Measurements from ENCODE around the gene SLCO6A1.

DNA sequence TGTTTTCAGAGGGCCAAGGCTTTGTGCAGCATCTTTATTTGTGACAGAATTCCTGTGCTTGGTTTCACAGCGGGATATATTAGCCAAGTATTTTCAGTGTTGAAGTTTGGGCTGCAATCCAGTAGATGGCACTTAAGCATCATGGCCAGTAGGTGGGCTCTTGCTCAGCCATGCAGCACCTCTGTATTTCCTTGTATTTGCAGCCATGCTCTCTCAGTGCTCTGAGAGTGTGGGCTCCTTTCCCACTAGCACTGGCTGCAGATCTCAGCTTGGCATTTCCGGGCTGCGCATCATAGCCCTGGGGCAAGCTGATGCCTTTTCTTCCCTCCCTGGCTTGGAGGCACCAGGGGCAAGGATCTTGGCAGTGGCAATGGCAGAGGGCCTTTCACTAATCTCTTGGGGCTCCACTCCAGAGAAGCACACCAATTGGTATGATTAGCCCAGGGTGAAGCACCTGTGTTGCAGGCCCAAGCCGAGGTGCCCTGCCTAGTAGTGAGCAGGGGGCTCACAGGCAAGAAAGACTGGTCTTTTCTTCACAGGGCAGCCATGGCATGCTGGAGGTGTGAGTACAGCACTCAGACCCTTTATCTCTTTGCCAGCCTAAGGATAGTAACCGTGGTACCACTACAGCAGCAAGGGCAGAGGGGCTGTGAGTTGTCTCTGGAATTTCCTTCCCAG lies 48.3 kb downstream of the SLCO6A1 start:
- no peak for TF ChIP-seq POLR2A (IDR thresholded peaks at IDR 0.05; ENCODE audit: low read length)
- TF ChIP-seq GATA1 (IDR thresholded peaks at IDR 0.05; ENCODE audit: low read depth, low read length), result no peak
